Vagina (tissue), 2 donors: Measurements from ENCODE around the gene MAN1C1. TPM values are rescaled to one million over a fixed set of nuclear protein-coding genes. Genes with fewer than 3 reads are reported as not detected.

Experiments used
- DNase-seq, 2 donors: peaks; one replicate each; pipeline ENCODE4 v3.0.0-alpha.2; 2017; ENCODE audit errors: extremely low spot score in 2 of 2
- H3K27ac ChIP-seq: fragments of 200-600 bp; sonication (generic); one replicate; pipeline ENCODE4 v1.5.1; 2019
- H3K27me3 ChIP-seq: fragments of 200-600 bp; sonication (generic); one replicate; pipeline ENCODE4 v1.5.1; 2019
- H3K36me3 ChIP-seq, 2 donors: fragments of 200-600 bp; sonication (generic); one replicate each; pipeline ENCODE4 v1.5.1; 2017 to 2019
- H3K4me1 ChIP-seq: fragments of 200-600 bp; sonication (generic); one replicate; pipeline ENCODE4 v1.5.1; 2019
- H3K4me3 ChIP-seq, 2 donors: fragments of 200-600 bp; sonication (generic); 1 replicate in 1 of 2; 2 replicates in 1 of 2; pipeline ENCODE4 v1.5.1; 2016 to 2019
- H3K9me3 ChIP-seq: fragments of 200-600 bp; sonication (generic); one replicate; pipeline ENCODE4 v1.5.1; 2019
- CTCF ChIP-seq, 3 experiments: fragments of 450-650 bp in 2 of 3; fragments of 200-600 bp in 1 of 3; sonication (generic) in 1 of 3; IDR thresholded peaks; one replicate each; pipeline ENCODE4 v1.5.1; 2017 to 2019; ENCODE audit warnings: antibody characterized with exemption in 3 of 3, mild to moderate bottlenecking in 2 of 3, moderate library complexity in 2 of 3
- POLR2A ChIP-seq, 2 donors: fragments of 450-650 bp; IDR thresholded peaks; one replicate each; pipeline ENCODE4 v1.6.1; 2017; ENCODE audit warnings: antibody characterized with exemption in 2 of 2, mild to moderate bottlenecking in 2 of 2, moderate library complexity in 2 of 2
- POLR2AphosphoS5 ChIP-seq, 2 donors: sonication (generic); formaldehyde crosslinking; IDR thresholded peaks; one replicate each; pipeline ENCODE4 v1.9.0; 2017; ENCODE audit warnings: antibody characterized with exemption in 2 of 2, mild to moderate bottlenecking in 2 of 2, low read depth in 1 of 2; ENCODE audit not compliant: insufficient read depth in 1 of 2
- intact Hi-C: fragments of 100-400 bp; cut with DNase I; formaldehyde crosslinking; loops from one replicate; pipeline ENCODE4 v1.15.1; 2023
- total RNA-seq: library from RNA; depleted of rRNA; stranded (reverse); fragments of >200 nt; gene quantifications from one replicate; pipeline ENCODE4 v1.2.3, GENCODE V29; 2016

The MAN1C1 gene
- total RNA-seq, 1 donor from 2014 or later: 31.4 TPM

DNA sequence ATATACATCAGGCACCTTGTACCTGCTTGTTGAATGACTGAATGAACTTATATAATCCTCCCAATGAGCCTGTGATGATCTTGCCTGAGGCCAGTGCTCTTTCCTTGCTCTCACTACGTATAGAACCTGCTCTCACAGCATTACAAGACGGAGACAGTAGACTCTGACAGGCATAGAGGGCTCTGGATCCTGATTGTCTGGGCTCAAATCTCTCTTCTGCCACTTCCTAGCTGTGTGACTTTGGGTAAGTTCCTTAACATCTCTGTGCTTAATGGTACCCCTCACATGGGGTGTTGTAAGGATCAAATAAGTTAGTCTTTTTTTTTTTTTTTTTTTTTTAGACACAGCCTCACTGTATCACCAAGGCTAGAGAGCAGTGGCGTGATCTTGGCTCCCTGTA, 4.2 kb upstream of the MAN1C1 start:
- DNase-seq: no peak
- Histone ChIP-seq H3K4me3 (no peak overlapping the region), H3K36me3 (no peaks in the 10 kb centered on the region), H3K27me3 (no peaks in the 10 kb centered on the region), H3K9me3 (no peaks in the 10 kb centered on the region), H3K27ac (no peak overlapping the region), H3K4me1 (peaks cover 10% of the 10 kb centered on the region)
- TF ChIP-seq POLR2A (IDR thresholded peaks at IDR 0.05): no peak
- no peak for TF ChIP-seq CTCF (IDR thresholded peaks at IDR 0.05)
- no peak for TF ChIP-seq POLR2AphosphoS5 (IDR thresholded peaks at IDR 0.05; ENCODE audit: insufficient read depth in 1 of 2, low read depth in 1 of 2)
- intact Hi-C loops: no loop called here

- no peak for DNase-seq
- intact Hi-C loops: no loop called here
- Histone ChIP-seq H3K27me3 (no peaks in the 10 kb centered on the region), H3K4me3 (no peak overlapping the region), H3K36me3 (no peaks in the 10 kb centered on the region), H3K9me3 (no peaks in the 10 kb centered on the region), H3K4me1 (peaks cover 17% of the 10 kb centered on the region), H3K27ac (no peak overlapping the region)
- TF ChIP-seq POLR2AphosphoS5 (IDR thresholded peaks at IDR 0.05; ENCODE audit: insufficient read depth in 1 of 2, low read depth in 1 of 2): no peak
- no peak for TF ChIP-seq CTCF (IDR thresholded peaks at IDR 0.05)
- no peak for TF ChIP-seq POLR2A (IDR thresholded peaks at IDR 0.05)
Observed at GRCh38 chr1:25613091-25613490, 3.5 kb upstream of the MAN1C1 start.

GRCh38 chr1:25614501-25615171, 2.0 kb upstream of the MAN1C1 start:
- DNase-seq: no peak
- intact Hi-C loops: loop anchor here (5.0 kb wide), 2 partner anchors 83 to 128 kb away; no protein-coding TSS in a partner anchor

GRCh38 chr1:25615172-25615541, 1.4 kb upstream of the MAN1C1 start:
- Histone ChIP-seq H3K4me3 (no peak overlapping the region), H3K9me3 (no peaks in the 10 kb centered on the region), H3K4me1 (peaks cover 37% of the 10 kb centered on the region), H3K36me3 (no peaks in the 10 kb centered on the region), H3K27me3 (no peaks in the 10 kb centered on the region), H3K27ac (no peak overlapping the region)
- intact Hi-C loops: loop anchor here (5.0 kb wide), 2 partner anchors 82 to 127 kb away; no protein-coding TSS in a partner anchor
- TF ChIP-seq CTCF (IDR thresholded peaks at IDR 0.05) (no peak), POLR2A (IDR thresholded peaks at IDR 0.05) (no peak), POLR2AphosphoS5 (IDR thresholded peaks at IDR 0.05; ENCODE audit: insufficient read depth in 1 of 2, low read depth in 1 of 2) (no peak)
- no peak for DNase-seq

More at GRCh38 chr1:25614501-25615171, 2.0 kb upstream of the MAN1C1 start:
- Histone ChIP-seq H3K27ac (no peak overlapping the region), H3K9me3 (no peaks in the 10 kb centered on the region), H3K4me3 (no peak overlapping the region), H3K36me3 (no peaks in the 10 kb centered on the region), H3K4me1 (peaks cover 32% of the 10 kb centered on the region), H3K27me3 (no peaks in the 10 kb centered on the region)
- TF ChIP-seq POLR2A (IDR thresholded peaks at IDR 0.05) (no peak), POLR2AphosphoS5 (IDR thresholded peaks at IDR 0.05; ENCODE audit: insufficient read depth in 1 of 2, low read depth in 1 of 2) (no peak), CTCF (IDR thresholded peaks at IDR 0.05) (no peak)

DNA sequence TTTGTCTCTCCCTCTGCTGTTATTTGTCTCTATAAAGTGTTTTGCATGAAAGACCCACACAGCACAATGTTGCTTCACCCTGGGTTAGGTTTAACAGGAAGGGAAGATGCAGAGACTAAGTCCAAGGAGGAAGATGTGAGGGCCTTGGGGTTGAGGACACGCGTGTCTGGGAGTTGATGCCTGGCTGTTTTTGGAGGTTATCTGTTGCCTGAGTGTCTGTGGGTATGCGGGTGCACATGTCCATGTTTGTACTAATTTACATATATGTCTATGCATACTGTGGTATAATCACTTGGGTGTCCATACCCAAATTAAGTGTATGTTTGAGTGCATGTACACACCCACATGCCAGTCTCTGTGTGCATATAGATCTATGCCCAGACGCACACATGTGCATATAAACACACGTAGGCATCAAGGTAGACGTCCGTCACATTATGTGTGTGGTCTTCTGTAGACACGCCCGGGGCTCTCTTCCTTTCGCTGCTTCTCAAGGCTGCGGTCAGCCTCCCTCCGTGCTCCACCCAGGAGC, 962 bp upstream of the MAN1C1 start:
- no peak for TF ChIP-seq POLR2AphosphoS5 (IDR thresholded peaks at IDR 0.05; ENCODE audit: insufficient read depth in 1 of 2, low read depth in 1 of 2)
- intact Hi-C loops: loop anchor here (5.0 kb wide), 2 partner anchors 82 to 127 kb away; no protein-coding TSS in a partner anchor
- peaks cover 42% of the 10 kb centered on the region for H3K4me1 ChIP-seq

More for the DNA sequence above, 962 bp upstream of the MAN1C1 start:
- DNase-seq: no peak
- Histone ChIP-seq H3K27me3 (no peaks in the 10 kb centered on the region), H3K4me3 (peak overlapping the region; percentile 49 to 50), H3K9me3 (no peaks in the 10 kb centered on the region), H3K36me3 (no peaks in the 10 kb centered on the region), H3K27ac (peak overlapping the region; percentile 89)
